ENCODE measurements around the gene DDR2.
"Not testable (repeated sequence)": the region's sequence is repeated elsewhere in the genome, so short reads cannot be mapped to it uniquely, and the experiment has no call there.

The DDR2 gene

DNA sequence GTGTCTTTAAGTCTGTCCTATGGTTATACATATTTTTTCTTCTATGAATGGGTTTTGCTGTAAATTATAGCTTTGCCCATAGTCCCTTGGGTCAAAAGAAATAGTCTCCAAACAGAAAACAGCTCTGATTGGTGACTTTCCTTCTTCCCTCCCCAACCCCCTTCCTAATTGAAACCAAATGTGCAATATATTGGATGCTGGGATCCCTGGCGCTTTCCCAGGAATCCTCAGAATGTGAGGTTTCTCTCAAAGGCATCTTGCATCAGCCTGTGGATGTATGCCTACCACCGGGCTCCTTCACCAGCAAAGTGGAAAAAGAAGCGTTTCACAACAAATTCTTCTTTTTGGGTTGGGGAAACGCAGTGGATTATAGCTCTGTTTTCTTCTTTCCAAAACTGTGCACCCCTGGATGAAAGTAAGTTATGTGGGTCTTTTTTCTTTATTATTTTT is at the start of gene DDR2:
TSS of gene DDR2 (plus strand) at position 248 of the 450 bp plus-strand sequence. CDS start 86,600 bp downstream, outside the sequence.
- in situ Hi-C loops (cut with HindIII; ENCODE audit: low pct_ligation_motif_present, low pct_unique_long_range_greater_than_20kb, low sequenced_read_pairs) = no loop called here
- DNase-seq = no peak

DNA sequence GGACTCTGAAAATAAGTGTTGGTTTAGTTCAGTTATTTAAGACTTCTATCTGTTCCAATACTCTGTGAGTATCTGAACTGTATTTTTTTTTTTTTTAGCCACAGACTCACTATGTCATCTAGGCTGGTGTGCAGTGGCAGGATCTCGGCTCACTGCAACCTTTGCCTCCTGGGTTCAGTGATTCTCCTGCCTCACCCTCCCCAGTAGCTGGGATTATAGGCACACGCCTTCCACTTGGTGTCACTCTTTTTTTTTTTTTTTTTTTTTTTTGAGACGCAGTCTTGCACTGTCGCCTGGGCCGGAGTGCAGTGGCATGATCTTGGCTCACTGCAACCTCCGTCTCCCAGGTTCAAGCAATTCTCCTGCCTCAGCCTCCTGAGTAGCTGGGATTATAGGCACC is 49.4 kb upstream of the DDR2 start:
- DNase-seq; in situ Hi-C loops (cut with HindIII; ENCODE audit: low pct_ligation_motif_present, low pct_unique_long_range_greater_than_20kb, low sequenced_read_pairs): not testable (repeated sequence)

DNA sequence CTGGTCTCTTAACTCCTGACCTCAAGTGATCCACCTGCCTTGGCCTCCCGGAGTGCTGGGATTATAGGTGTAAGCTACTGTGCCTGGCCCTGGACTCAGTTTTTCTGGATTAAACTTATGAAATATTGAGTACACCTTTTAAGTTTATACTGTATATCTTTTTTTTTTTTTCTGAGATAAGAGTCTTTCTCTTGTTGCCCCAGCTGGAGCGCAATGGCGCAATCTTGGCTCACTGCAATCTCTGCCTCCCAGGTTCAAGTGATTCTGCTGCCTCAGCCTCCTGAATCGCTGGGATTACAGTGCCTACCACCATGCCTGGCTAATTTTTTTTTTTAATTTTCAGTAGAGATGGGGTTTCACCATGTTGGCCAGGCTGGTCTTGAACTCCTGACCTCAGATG is 47.2 kb upstream of the DDR2 start:
- DNase-seq; in situ Hi-C loops (cut with HindIII; ENCODE audit: low pct_ligation_motif_present, low pct_unique_long_range_greater_than_20kb, low sequenced_read_pairs): not testable (repeated sequence)

DNA sequence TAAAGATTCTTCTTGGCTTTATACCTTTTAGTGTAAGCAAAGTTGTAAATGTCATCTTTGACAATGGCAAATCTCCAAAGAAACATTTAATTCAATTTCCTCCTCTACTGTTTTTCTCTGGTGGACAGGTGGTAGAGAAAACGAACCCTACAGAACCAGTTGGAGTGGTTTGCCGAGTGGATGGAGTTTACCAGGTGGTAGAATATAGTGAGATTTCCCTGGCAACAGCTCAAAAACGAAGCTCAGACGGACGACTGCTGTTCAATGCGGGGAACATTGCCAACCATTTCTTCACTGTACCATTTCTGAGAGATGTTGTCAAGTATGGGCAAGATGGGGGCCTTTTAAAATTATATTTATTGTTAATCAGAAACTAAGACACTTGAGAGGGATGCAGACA is 44.9 kb upstream of the DDR2 start:
- no peak for DNase-seq
- in situ Hi-C loops (cut with HindIII; ENCODE audit: low pct_ligation_motif_present, low pct_unique_long_range_greater_than_20kb, low sequenced_read_pairs) = no loop called here

DNA sequence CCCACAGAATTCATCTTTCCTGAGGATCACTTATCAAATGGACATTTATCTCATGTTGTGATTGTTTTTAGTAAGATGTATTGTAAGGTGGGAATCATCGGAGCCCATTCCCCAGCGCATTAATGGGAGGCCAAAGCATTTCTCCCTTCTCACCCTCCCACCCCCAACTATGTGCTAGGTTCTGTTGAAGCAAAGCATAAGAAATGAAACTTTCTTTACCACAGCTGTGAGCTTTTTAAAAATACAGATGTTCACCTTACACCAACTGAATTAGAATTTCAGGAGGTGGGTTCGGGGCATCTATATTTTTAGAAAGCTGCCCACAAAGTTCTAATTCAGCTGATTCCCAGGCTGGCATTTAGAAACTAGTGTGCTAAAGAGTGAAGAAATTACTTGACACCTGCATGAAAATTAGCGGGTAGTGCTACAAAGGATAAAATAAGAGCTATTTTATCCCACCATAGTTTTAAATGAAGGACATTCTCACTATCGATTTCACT is 44.5 kb upstream of the DDR2 start:
- in situ Hi-C loops (cut with HindIII; ENCODE audit: low pct_ligation_motif_present, low pct_unique_long_range_greater_than_20kb, low sequenced_read_pairs) = no loop called here
- no peak for DNase-seq

DNA sequence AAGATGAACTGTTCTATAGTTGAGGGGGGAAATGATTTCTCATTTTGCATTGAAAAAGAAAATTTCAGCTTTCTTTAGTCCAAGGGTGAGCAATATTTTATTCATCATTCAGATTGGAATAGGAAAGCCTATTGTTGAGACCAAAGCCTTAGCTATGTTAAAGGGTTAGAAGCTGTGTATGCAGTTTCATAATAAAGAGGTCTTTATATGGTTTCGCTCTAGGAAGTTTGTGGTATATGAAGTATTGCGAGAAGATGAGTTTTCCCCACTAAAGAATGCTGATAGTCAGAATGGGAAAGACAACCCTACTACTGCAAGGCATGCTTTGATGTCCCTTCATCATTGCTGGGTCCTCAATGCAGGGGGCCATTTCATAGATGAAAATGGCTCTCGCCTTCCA is 42.2 kb upstream of the DDR2 start:
- DNase-seq = no peak
- in situ Hi-C loops (cut with HindIII; ENCODE audit: low pct_ligation_motif_present, low pct_unique_long_range_greater_than_20kb, low sequenced_read_pairs) = no loop called here

DNA sequence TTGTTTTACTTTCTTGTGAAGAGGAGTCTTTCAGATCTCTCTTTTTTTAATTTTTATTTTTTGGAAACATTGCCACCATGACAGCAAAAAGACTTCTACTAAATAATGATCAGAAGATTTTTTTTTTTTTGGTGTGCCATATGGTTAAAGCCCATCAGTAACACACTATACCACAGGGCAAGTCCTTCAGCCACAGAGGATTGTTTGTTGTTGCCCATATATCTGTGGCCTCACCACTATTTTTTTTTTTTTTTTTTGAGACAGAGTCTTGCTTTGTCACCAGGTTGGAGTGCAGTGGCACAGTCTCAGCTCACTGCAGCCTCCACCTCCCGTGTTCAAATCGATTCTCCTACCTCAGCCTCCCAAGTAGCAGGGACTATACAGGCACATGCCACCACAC is 41.6 kb upstream of the DDR2 start:
- DNase-seq = no peak
- in situ Hi-C loops (cut with HindIII; ENCODE audit: low pct_ligation_motif_present, low pct_unique_long_range_greater_than_20kb, low sequenced_read_pairs) = no loop called here

DNA sequence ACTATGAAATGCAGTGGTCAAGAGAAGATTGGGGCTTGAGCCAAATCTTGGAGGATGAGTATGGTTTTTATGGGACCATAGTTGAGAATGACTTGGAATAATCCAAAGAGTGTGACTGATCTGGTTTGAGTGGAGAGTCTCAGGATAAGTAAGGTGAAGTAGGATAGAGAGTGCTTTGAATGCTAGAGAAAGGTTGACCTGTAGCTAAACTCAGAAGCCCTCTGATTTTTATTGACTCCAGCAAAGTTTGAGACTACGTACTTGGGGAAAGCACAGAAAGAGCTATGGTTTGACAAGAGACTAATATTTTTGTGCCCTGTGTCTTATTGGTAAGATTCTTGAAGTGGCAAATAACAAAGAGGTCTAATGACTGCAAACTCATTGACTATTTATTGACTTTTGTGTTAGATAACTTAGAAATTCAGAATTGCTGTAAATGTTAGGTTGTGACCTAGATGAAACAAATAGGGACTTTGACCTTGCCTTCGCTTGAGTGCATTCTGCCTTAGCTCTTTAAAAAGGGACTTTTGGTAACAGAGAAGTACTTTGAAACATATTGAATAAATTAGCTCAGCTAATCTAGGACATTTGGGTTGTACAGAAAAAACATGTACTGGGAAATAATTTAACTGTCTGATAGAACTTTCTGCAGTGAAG is 35.6 kb upstream of the DDR2 start:
- in situ Hi-C loops (cut with HindIII; ENCODE audit: low pct_ligation_motif_present, low pct_unique_long_range_greater_than_20kb, low sequenced_read_pairs) = no loop called here
- DNase-seq = no peak

DNA sequence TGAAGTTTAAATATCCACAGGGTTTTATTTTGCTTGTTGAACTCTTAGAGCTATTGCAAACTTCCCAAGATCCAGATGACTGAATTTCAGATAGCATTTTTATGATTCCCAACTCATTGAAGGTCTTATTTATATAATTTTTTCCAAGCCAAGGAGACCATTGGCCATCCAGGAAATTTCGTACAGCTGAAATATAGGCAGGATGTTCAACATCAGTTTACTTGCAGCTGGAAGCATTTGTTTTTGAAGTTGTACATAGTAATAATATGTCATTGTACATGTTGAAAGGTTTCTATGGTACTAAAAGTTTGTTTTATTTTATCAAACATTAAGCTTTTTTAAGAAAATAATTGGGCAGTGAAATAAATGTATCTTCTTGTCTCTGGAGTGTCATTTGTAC is 32.8 kb upstream of the DDR2 start:
- in situ Hi-C loops (cut with HindIII; ENCODE audit: low pct_ligation_motif_present, low pct_unique_long_range_greater_than_20kb, low sequenced_read_pairs) = no loop called here
- no peak for DNase-seq

DNA sequence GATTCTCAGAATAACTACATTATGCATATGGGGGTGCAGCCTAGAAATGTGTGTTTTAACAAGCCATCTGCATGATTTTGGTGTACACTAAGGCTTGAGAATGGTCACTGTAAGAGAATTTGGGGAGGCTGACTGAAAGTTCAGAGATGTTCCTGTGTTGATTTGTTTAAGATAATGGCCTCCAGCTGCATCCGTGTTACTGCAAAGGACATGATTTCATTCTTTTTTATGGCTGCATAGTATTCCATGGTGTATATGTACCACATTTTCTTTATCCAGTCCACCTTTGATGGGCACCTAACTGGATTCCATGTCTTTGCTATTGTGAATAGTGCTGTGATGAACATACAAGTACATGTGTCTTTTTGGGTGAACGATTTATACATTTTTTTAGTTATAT is 29.1 kb upstream of the DDR2 start:
- in situ Hi-C loops (cut with HindIII; ENCODE audit: low pct_ligation_motif_present, low pct_unique_long_range_greater_than_20kb, low sequenced_read_pairs) = not testable (repeated sequence)

DNA sequence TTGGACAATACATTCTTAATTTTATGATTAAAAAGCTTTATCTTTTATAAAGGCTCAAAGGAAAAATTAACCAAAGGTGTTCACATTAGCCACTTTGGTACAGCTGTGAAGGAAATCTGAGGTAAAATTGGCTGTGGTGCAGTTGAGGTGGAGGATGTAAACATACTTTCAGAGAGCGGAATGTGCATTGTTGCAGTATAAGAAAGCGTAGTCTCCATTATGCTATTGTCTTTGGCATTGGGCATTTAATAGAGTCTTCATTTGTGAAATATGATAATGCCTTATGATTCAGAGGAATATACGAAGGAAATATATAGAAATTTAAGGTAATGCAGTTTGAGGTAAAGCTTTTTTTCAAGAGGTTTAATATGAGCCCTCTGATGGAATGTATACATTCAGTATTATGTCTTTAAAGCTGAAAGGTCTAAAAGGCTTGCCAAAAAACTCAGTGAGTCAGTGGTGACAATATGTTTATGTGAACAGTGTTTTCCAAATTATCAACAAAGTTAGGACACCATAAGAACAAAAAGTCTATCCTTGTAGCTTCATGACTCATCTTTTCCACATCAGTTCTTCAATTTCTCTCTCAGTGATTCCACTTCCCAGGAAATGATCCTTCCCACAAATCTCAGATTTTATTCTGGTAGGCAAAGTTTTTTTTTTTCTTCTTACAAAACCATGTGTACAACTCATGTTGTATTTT is 26.9 kb upstream of the DDR2 start:
- in situ Hi-C loops (cut with HindIII; ENCODE audit: low pct_ligation_motif_present, low pct_unique_long_range_greater_than_20kb, low sequenced_read_pairs) = no loop called here
- peak; percentile 47 for DNase-seq

More for the DNA sequence above, 29.1 kb upstream of the DDR2 start:
- not testable (repeated sequence) for DNase-seq

DNA sequence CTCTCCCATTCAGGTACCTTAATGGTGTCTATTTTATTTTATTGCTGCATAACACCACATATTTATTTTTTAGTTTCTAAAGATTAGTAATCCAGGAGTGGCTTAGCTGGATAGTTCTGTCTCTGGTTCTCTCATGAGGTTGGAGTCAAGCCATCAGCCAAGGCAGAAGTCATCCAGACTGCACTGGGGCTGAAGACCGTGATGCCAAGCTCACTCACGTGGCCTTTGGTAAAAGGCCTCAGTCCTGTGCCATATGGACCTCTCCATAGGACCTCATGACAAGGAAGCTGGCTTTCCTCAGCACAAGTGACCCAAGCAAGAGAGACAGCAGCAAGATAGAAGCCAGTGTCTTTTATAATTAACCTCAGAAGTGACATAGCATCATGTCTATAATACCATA is 23.0 kb upstream of the DDR2 start:
- no peak for DNase-seq

DNA sequence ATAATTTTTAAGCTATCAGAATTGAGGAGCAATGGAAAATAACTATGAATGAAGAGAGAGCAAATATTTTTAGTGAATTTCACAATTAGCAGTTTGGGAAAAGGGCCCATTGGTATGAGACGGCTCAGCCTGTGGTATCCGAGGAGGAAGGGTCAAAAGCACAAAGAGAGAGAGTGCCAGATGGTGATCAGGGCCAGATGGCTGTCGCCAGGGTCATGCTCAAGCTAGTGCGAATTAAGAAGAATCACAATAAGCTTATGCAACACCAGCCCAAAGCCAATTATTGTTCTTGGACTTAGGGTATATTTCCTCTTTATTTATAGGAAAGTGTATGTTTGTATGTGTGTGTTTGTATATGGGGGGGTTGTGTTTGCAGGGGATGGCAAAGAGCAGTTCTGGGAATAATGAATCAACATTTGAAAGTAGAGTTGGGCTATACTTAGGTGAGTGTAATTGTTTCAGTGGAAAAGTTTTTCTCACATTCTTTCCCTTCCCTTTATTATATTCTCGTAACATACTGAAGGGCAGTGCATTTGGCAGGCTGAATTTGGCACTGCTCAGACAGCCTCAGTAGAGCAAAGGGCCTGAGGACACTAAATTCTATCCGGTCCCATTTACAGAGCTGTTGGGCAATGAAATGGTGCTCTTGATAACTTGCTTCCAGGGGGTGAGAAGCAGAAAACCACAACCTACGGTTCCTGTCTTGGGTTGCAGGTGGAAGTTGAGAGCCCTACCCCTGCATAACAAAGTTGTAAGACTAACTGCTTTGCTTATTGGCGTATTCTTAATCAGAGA is 19.5 kb upstream of the DDR2 start:
- in situ Hi-C loops (cut with HindIII; ENCODE audit: low pct_ligation_motif_present, low pct_unique_long_range_greater_than_20kb, low sequenced_read_pairs) = no loop called here
- DNase-seq = no peak

More for the DNA sequence above, 23.0 kb upstream of the DDR2 start:
- in situ Hi-C loops (cut with HindIII; ENCODE audit: low pct_ligation_motif_present, low pct_unique_long_range_greater_than_20kb, low sequenced_read_pairs) = no loop called here

DNA sequence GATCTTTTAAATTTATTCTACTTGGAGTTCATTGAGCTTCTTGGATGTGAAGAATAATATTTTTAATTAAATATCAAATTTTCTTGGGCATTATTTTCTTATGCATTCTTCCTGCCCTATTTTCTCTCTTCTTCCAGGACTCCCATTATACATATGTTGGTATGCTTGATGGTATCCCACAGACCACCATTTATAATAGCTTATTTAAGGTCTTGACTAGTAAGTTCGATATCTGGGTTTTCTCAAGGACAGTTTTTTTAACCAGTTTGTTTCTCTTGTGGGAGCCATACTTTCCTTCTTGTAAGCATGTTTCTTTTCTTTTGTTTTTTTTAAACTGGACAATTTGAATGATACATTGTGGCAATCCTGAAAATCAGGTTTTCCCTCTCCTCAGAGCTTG is 15.4 kb upstream of the DDR2 start:
- DNase-seq = peak; percentile 11
- in situ Hi-C loops (cut with HindIII; ENCODE audit: low pct_ligation_motif_present, low pct_unique_long_range_greater_than_20kb, low sequenced_read_pairs) = no loop called here

DNA sequence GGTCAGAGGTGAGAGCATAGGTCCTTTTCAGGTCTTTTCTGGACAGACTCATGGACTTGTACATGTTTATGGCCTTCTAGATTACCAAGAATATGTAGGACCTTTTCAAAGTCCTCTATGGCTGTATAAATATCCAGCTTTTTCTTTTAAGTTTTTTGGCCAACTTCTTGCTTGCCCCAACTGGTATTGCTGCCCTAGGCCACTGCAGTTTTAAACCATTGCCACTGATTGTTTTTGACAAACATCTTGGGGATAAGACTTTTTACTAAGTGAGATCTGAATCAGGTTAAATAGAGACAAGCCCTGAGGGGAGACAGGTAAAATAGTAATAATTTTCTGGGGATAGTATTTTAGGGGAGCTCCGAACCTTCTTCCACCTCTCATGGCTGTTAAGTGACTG is 14.8 kb upstream of the DDR2 start:
- in situ Hi-C loops (cut with HindIII; ENCODE audit: low pct_ligation_motif_present, low pct_unique_long_range_greater_than_20kb, low sequenced_read_pairs) = no loop called here
- DNase-seq = no peak

DNA sequence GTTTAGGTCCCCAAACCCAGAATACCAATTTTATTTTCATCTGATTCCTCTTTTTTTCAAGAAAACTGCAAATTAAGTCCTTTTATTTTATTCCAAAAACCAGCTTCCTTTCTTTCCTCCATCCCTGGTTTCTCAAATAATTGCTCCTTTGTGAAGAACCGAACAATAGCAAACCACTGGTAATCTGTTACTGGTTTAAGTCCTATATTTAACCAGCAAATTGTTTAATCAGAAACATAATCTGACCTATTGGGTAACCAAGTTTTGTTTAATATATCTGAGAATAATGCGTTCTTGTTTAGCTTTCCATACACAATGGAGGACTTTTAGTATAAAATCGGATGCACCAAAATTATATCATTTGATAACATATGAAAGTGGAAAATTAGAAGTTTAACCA is 13.2 kb upstream of the DDR2 start:
- in situ Hi-C loops (cut with HindIII; ENCODE audit: low pct_ligation_motif_present, low pct_unique_long_range_greater_than_20kb, low sequenced_read_pairs) = no loop called here
- DNase-seq = no peak

DNA sequence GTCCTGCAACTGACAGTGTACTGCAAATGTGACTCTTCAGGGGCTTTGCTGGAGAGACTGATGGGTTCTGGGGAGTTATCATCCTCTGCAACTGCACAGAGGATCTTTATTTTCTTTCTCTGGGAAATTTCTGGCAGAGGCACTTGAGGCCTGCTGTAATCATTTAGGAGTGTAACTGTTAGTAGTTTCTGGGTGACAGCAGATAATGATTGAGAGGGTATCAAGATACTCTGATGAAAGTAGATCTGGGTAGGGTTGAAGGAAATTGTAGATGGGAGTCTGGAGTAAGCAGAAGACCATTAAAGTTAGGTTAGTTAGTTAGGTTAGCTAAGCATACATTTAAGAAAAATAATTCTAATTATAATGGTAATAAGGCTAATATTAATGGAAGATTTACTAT is 11.0 kb upstream of the DDR2 start:
- in situ Hi-C loops (cut with HindIII; ENCODE audit: low pct_ligation_motif_present, low pct_unique_long_range_greater_than_20kb, low sequenced_read_pairs) = no loop called here
- no peak for DNase-seq

DNA sequence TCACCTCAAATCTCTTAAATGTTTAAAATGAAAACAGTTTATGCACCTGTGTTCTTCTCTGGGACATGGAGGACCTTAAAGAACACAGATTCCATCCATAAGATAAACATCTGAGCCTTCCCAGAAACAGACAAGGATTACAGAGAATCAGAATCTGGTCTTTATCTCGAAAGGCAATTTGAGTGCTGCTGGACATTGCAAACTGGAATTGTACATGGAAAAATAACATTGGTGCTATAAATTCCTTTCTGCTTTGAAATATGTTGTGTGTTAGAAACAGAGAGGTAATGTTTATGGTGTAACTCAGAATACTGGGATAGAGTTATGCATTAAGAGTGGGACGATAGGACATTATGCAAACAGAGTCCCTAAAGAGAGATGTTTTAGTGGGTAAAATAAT is 6.6 kb upstream of the DDR2 start:
- in situ Hi-C loops (cut with HindIII; ENCODE audit: low pct_ligation_motif_present, low pct_unique_long_range_greater_than_20kb, low sequenced_read_pairs) = no loop called here
- no peak for DNase-seq

DNA sequence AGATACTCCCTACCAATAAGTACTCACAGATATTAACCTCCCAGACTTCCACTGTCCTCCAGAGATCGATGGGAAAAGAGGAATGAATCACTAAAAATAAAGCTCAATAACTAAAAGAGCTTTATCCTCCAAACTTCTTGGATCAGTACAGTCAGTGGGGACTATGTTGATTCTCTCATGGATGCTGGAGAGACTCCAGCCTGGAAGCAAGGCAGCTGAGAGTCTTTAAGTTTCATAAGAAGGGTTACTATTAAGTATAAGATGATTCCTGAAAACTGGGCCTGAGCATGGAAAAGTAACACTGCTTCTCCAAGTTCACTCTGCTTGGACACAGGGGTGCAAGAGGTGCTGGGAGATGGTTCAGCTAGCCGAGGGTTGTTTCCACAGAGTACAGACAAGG is 6.2 kb upstream of the DDR2 start:
- in situ Hi-C loops (cut with HindIII; ENCODE audit: low pct_ligation_motif_present, low pct_unique_long_range_greater_than_20kb, low sequenced_read_pairs) = no loop called here
- no peak for DNase-seq

Measured in ACHN (cell line).